Ureter (tissue), 1 donor: Measurements from ENCODE around the gene IGF1R. TPM values are rescaled to one million over a fixed set of nuclear protein-coding genes. Genes with fewer than 3 reads are reported as not detected.

Experiments
- DNase-seq: peaks from one replicate; pipeline ENCODE4 v3.0.0-alpha.2; 2020; ENCODE audit warnings: low spot score
- total RNA-seq: library from RNA; stranded (reverse); gene quantifications from one replicate; pipeline ENCODE4 v1.2.4, GENCODE V29; 2023
- donor health status: DM: yes; HTN: yes; CAD: no.

The IGF1R gene
- total RNA-seq, 1 donor from 2014 or later: 88.6 TPM

- DNase-seq: no peak
Observed at GRCh38 chr15:98826658-98827057, 178.3 kb downstream of the IGF1R start.

DNA sequence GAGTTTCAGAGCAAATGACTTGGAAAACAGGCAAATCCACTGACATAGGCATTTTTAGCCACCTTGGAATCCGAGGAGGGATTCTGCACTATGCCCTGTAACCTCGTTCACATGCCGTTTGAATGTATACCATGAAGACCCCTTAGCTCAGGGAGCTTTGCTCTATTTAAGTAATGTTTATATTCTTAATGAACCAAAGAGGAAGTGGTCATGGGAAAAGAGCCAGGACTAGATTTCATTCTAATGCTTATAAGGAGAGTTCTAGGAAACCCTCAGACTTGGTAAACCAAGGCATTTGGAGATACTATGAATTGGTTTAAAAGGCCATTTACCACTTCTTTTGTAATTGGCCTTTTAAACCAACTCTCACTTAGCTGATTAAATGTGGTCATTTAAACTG is 178.9 kb downstream of the IGF1R start:
- DNase-seq: no peak

DNA sequence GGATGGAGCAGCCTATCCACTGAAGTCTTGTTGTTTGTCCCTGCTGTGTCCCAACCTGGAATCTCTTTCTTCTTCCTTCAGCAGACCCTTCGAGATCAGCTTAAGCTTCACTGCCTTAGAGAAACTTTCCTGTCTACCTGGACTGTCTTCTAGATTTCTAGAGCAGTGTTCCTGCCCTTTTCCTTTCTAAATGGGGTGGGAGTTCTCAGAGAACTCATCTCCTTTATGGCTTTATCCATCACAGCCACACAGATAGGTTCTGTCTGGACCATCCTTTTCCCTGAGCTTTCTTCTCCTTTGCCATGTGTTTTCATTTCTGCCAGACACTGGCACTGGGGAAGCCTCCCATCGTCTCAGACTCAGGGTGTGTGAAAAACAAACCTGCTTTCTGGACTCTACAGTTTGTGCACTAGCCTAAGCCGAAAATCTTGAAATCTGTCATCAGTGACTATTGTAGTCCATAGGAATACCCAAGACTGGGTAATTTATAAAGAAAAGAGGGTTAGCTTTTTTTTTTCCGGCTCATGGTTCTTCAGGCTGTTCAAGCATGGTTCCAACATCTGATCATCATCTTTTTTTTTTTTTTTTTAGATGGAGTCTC is 181.8 kb downstream of the IGF1R start:
- no peak for DNase-seq

GRCh38 chr15:98834976-98835375 is 186.6 kb downstream of the IGF1R start:
- DNase-seq: no peak

GRCh38 chr15:98835876-98836275 is 187.5 kb downstream of the IGF1R start:
- no peak for DNase-seq

DNA sequence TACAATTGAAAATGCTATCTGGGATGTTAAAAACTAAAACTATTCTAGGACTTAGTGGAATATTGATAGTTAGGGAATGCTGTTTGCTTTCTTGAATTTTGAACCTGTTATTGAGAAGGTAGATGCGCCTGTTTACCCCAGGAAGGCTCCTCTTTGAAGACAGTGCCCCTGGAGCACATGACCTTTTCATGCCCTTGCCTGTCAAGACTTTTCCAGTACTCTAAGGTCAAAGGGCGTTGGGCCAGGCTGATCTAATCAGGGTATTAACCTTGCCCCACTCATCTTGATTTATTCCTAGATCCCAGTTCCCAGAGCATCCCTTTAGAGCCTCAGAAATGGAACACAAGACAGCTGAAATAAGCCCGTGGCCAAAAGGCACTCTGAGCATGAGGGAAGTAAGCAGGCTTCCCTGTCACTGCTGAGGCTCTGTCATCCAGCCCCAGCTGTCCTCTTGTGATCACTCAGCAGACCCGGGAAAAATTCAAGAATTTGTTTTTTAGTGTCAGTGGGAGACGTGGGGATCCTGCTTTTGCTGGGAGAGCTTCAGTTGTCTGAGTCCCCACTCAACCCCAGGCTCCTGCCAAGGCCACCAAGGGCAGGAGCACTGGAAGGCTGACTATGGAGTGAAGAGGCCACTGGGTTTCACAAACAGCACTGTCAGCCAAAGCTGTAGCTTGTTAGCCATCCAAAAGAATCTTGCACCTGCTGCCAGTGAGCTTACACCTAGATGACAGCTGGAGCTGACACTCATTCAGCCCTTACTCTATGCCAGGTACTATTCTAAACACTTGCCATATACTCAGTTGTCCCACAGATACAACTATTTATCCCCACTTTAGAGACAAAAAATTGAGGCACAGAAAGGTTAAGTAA is 190.3 kb downstream of the IGF1R start:
- no peak for DNase-seq

GRCh38 chr15:98840053-98840452 is 191.7 kb downstream of the IGF1R start:
- DNase-seq: no peak

GRCh38 chr15:98841419-98841970 is 193.2 kb downstream of the IGF1R start:
- no peak for DNase-seq

- DNase-seq: no peak
Observed at GRCh38 chr15:98842192-98842972, 194.0 kb downstream of the IGF1R start.

- DNase-seq: no peak
Observed at GRCh38 chr15:98842973-98843285, 194.6 kb downstream of the IGF1R start.

DNA sequence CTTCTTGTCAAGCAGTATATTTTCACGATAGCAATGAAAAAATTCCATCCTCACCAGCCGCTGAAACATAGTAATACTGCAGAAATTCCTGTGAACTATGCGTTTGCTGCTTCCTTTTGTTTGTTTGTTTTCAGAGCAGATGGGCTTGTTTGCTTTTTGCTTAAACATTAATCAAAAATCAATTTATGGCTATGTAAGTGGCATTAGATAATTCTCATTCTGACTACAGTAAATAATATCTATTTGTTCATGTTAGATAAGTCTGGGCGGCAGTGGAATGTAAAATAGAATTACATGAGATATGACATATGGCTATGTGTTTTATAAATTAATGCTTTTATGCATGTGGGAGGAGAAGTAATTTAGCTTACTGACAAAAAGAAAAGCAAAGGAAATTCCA is 195.5 kb downstream of the IGF1R start:
- DNase-seq: no peak

GRCh38 chr15:98844261-98844660 is 195.9 kb downstream of the IGF1R start:
- no peak for DNase-seq

DNA sequence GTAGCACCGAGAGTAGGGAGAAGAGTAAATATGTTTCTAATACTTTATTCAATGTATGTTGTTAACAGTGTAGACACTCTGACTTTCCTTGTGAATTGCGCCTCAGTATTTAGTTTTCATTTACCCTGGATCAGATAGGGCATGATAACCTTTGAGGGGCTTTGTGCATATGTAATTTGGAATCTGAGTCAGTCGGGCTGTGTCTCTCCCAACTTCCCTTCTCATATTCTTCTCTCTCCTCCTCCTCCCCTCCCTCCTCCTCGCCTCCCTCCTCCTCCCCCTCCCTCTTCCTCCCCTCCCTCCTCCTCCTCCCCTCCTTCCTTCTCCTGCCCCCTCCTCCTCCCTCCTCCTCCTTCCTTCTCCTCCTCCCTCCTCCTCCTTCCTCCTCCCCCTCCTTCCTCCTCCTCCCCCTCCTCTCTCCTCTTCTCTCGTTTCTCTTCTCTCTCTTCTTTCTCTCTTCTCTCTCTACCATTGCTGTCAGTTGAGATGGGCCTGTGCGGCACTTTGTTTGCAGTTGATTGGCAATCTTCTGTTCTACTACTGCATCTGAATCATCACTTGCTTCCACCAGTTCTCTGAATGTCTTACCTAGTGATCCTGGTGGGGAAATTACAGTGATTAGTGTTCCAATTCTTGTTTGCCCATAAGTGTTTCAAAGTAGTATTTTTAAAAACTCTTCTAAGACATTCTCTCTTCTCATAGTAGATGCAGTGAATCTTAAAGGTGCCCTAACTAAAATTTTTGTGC is 197.0 kb downstream of the IGF1R start:
- no peak for DNase-seq

DNA sequence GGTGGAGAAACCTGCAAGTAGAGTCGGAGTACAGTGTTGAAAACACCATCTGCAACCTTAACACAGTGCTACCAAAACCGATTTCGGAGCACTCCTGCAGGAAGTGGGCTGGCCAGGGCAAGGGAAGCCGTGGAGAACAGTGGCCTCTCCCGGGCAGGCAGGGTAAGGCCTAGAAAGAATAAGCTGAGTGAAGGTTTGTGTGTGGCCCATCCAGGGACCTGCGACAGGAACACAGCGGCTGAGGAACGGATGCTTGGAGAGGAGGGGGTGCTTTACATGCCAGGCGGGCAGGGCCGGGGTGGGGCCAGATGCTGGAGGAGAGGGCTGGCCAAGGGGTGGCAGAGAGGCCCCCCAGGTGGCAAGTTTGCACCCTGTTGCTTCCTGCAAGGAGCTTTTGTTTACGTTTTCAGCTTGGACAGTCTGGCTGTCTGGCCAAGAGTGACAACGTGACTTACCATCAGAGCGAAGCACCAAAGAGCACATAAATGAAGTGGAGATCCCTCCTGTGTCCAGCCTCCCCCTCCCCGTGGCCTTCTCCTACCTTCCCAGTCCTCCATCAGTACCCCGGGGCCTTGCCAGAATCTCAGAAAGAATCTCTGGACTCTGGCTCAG is 202.7 kb downstream of the IGF1R start:
- peak; percentile 84 for DNase-seq

DNA sequence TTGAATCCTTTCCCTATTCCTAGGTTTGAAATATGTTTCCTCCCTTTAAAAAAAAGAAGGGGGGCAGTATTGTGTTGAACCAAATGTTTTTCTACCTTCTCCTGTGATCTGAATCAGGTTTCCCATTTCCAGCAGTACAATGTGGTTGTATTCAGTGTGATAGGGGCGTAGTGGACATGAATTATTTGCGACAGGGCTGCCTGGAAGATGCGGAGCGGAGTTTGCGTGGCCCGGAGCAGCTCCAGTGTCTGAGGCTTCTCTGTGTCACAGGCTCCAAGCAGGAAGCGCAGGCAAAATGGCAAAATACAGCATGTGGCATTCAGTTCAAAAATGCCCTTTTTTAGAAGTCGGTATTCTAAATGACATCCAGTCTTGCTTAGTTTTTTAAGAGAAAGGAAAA is 204.8 kb downstream of the IGF1R start:
- peak; percentile 92 for DNase-seq

DNA sequence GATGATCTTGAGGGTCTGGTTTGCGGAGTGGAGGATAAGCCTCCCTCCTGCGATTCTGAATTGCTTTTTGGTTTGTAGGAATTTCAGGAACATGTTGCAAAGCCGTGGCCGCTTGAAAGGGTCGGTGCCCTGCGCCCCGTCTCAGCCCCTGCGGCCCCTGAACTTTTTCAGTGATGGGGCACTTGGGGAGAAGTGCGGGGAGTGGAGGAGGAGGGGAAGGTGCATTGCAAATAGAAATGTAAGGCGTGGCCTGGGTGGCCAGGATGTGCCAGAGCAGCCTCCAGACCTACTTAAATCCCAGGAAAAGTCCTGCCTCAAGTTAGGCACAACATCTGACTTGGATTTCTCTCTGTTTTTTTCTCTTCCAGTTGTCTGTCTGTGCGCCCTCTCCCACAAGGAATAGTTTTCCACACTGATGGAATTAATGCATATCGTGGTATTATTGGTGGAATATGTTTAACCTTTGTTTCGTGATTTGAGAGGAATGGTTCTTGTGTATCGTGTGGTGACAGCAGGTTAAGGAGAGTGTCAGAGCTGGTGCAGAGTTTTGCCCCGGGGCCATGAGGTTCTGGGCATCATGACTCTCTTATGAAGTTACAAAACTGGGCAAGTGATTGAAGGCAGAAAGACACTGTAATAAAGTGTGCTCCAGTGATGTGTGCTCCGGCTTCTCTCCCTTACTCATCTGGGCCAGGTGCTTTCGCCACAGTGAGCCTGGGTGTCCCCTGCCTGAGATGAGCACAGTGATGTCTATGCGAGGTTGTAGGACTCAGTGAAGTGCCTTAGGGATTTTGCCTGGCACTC is 205.5 kb downstream of the IGF1R start:
- DNase-seq: no peak

GRCh38 chr15:98854496-98854895 is 206.2 kb downstream of the IGF1R start:
- no peak for DNase-seq

- no peak for DNase-seq
Observed at GRCh38 chr15:98855067-98855814, 206.9 kb downstream of the IGF1R start.

DNA sequence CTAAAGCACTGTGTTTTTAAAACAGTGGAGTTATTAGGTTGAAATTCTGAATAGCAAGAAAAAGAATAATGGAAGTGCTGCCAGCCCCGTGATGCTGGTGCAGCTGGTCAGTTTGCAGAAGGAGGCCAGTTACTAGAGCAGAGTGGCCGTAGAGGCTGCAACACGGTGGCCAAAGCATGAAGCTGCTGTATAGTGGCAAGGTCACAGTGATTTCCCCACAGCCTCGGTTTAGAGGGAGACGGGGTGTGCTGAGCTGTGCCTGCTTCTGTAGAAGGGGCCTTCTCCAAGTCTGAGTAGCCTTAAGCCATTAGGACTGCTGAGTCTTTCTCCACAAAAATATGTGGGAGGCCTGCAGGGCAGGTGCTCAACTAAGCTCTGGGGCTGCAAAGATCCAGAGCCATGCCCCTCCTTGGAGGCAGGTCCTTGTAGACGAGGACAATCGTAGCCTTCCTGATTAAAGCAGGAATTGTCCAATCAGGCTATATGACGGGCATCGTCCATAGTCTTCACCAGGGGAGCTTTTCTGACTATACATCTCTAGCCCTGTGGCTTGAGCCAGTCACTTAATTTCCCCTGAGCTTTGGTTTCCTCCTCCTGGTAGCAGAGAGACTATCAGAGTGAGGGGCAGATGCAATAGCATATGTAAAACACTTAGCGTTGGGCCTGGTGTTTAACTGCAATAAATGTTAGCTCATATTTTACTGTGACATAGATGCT is 207.6 kb downstream of the IGF1R start:
- no peak for DNase-seq
